ENCODE data around the gene ACACB.
"Not testable (repeated sequence)": the region's sequence is repeated elsewhere in the genome, so short reads cannot be mapped to it uniquely, and the experiment has no call there.

Gene ACACB

DNA sequence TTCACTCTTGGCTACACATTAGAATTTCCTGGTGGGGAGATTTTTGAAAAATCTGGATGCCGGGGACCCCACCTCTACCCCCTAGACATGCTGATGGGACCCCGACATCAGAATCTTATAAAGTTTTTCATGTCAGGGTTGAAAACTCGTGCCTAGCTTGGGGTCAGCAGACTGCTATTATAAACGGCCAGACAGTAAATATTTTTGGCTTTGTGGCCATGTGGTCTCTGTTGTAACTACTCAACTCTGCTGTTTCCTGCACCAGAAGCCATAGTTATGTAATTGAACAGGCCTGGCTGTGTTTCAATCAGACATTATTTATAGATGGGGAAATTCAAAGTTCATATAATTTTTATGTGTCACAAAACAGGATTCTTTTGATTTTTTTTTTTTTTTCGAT, 41.6 kb downstream of the ACACB start:
- Histone ChIP-seq H3K4me1 (ENCODE audit: insufficient read depth, low read length) (peaks cover 6% of the 10 kb centered on the region), H3K4me3 (ENCODE audit: low read length) (no peak overlapping the region)

DNA sequence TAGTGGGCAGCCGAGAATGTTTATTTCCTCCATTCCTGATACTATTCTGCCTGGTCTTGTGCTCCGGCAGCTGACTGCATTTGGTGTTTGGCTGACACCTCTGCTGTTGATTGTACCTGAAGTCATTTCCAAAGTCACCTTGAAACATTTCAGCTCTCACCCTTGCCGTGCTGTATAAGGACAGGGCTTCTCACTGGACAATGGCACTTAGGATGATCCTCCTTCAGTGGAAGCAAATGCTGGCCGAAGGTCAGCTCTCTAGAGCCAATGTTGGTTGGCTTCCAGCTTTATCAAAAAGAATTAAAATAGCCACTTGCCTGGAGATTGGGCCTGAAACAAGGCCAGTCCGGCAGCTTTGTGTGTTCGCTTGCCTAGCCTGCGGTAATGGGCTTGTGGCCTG, 44.0 kb downstream of the ACACB start:
- Histone ChIP-seq H3K27me3 (ENCODE audit: insufficient read depth, low read length) (no peaks in the 10 kb centered on the region), H3K4me3 (ENCODE audit: low read length) (no peak overlapping the region), H3K9me3 (ENCODE audit: low read length) (peaks cover 2% of the 10 kb centered on the region), H3K36me3 (ENCODE audit: insufficient read depth, low read length) (no peaks in the 10 kb centered on the region), H2AFZ (ENCODE audit: low read depth, low read length) (no peak overlapping the region), H3K4me1 (ENCODE audit: insufficient read depth, low read length) (no peaks in the 10 kb centered on the region)

More for the DNA sequence above, 41.6 kb downstream of the ACACB start:
- Histone ChIP-seq H2AFZ (ENCODE audit: low read depth, low read length) (no peak overlapping the region), H3K9me3 (ENCODE audit: low read length) (no peaks in the 10 kb centered on the region), H3K36me3 (ENCODE audit: insufficient read depth, low read length) (no peaks in the 10 kb centered on the region), H3K27me3 (ENCODE audit: insufficient read depth, low read length) (no peaks in the 10 kb centered on the region)

DNA sequence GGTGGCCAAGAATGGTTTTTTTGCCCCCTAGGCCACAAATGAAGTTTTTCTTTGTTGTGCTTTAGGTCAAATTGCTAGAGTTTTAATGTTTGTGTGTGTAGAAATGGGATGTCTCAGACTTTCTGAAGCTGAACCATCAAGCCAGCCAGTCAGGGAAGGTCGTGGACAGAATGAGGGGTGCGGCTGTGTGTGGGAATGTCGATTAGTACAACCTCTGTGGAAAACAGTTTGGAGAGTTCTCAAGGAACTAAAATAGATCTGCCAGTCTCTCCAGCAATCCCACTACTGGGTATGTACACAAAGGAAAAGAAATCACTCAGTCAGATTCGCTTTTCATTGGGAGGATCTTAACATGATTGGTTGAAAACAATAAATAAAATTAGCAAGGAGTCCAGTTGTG, 44.5 kb downstream of the ACACB start:
- H3K4me1 ChIP-seq (ENCODE audit: insufficient read depth, low read length), result no peaks in the 10 kb centered on the region
- peaks cover 2% of the 10 kb centered on the region for H3K9me3 ChIP-seq (ENCODE audit: low read length)
- H3K36me3 ChIP-seq (ENCODE audit: insufficient read depth, low read length), result no peaks in the 10 kb centered on the region
- H3K4me3 ChIP-seq (ENCODE audit: low read length), result no peak overlapping the region
- H2AFZ ChIP-seq (ENCODE audit: low read depth, low read length), result no peak overlapping the region
- no peaks in the 10 kb centered on the region for H3K27me3 ChIP-seq (ENCODE audit: insufficient read depth, low read length)

DNA sequence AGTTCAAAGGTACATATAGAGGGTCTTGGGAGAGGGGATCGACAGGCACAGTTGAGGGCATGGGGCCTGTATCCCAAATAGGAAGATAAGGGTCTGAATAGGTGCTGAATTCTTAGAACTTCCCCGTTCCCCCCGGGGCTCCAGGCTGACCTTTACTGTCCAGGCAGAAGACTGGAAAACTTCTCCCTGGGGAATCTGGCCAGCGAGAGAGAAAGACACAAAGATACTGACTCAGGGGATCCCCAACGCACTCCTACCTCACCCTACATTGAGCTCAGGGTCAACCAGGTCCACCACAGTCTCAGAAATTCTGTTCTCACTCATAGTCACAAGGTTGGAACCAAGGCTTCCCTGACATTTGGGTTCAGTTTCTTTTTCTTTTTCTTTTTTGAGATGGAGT, 46.2 kb downstream of the ACACB start:
- no peak overlapping the region for H2AFZ ChIP-seq (ENCODE audit: low read depth, low read length)
- no peaks in the 10 kb centered on the region for H3K4me1 ChIP-seq (ENCODE audit: insufficient read depth, low read length)
- H3K9me3 ChIP-seq (ENCODE audit: low read length), result peaks cover 2% of the 10 kb centered on the region
- no peaks in the 10 kb centered on the region for H3K27me3 ChIP-seq (ENCODE audit: insufficient read depth, low read length)
- H3K4me3 ChIP-seq (ENCODE audit: low read length), result no peak overlapping the region
- no peaks in the 10 kb centered on the region for H3K36me3 ChIP-seq (ENCODE audit: insufficient read depth, low read length)

- no peaks in the 10 kb centered on the region for H3K36me3 ChIP-seq (ENCODE audit: insufficient read depth, low read length)
- peaks cover 2% of the 10 kb centered on the region for H3K9me3 ChIP-seq (ENCODE audit: low read length)
- H3K4me3 ChIP-seq (ENCODE audit: low read length), result no peak overlapping the region
- no peak overlapping the region for H2AFZ ChIP-seq (ENCODE audit: low read depth, low read length)
- H3K27me3 ChIP-seq (ENCODE audit: insufficient read depth, low read length), result no peaks in the 10 kb centered on the region
- H3K4me1 ChIP-seq (ENCODE audit: insufficient read depth, low read length), result no peaks in the 10 kb centered on the region
Observed at GRCh38 chr12:109163167-109163566, 46.8 kb downstream of the ACACB start.

- Histone ChIP-seq H3K27me3 (ENCODE audit: insufficient read depth, low read length) (no peaks in the 10 kb centered on the region), H3K9me3 (ENCODE audit: low read length) (peaks cover 2% of the 10 kb centered on the region), H3K4me1 (ENCODE audit: insufficient read depth, low read length) (no peaks in the 10 kb centered on the region), H3K36me3 (ENCODE audit: insufficient read depth, low read length) (no peaks in the 10 kb centered on the region), H2AFZ (ENCODE audit: low read depth, low read length) (no peak overlapping the region), H3K4me3 (ENCODE audit: low read length) (no peak overlapping the region)
Observed at GRCh38 chr12:109165599-109165998, 49.2 kb downstream of the ACACB start.

GRCh38 chr12:109166371-109166770, 50.0 kb downstream of the ACACB start:
- H3K4me3 ChIP-seq (ENCODE audit: low read length), result no peak overlapping the region
- H3K9me3 ChIP-seq (ENCODE audit: low read length), result peaks cover 2% of the 10 kb centered on the region
- H3K4me1 ChIP-seq (ENCODE audit: insufficient read depth, low read length), result no peaks in the 10 kb centered on the region
- no peaks in the 10 kb centered on the region for H3K27me3 ChIP-seq (ENCODE audit: insufficient read depth, low read length)
- H2AFZ ChIP-seq (ENCODE audit: low read depth, low read length), result no peak overlapping the region
- H3K36me3 ChIP-seq (ENCODE audit: insufficient read depth, low read length), result no peaks in the 10 kb centered on the region

- peaks cover 2% of the 10 kb centered on the region for H3K9me3 ChIP-seq (ENCODE audit: low read length)
- no peaks in the 10 kb centered on the region for H3K4me1 ChIP-seq (ENCODE audit: insufficient read depth, low read length)
- no peaks in the 10 kb centered on the region for H3K36me3 ChIP-seq (ENCODE audit: insufficient read depth, low read length)
- H3K4me3 ChIP-seq (ENCODE audit: low read length), result no peak overlapping the region
- no peak overlapping the region for H2AFZ ChIP-seq (ENCODE audit: low read depth, low read length)
- H3K27me3 ChIP-seq (ENCODE audit: insufficient read depth, low read length), result no peaks in the 10 kb centered on the region
Observed at GRCh38 chr12:109167781-109168180, 51.4 kb downstream of the ACACB start.

- no peak overlapping the region for H2AFZ ChIP-seq (ENCODE audit: low read depth, low read length)
- H3K27me3 ChIP-seq (ENCODE audit: insufficient read depth, low read length), result no peaks in the 10 kb centered on the region
- H3K36me3 ChIP-seq (ENCODE audit: insufficient read depth, low read length), result peaks cover 2% of the 10 kb centered on the region
- H3K4me1 ChIP-seq (ENCODE audit: insufficient read depth, low read length), result no peaks in the 10 kb centered on the region
- peaks cover 6% of the 10 kb centered on the region for H3K9me3 ChIP-seq (ENCODE audit: low read length)
- no peak overlapping the region for H3K4me3 ChIP-seq (ENCODE audit: low read length)
Observed at GRCh38 chr12:109169262-109169661, 52.9 kb downstream of the ACACB start.

DNA sequence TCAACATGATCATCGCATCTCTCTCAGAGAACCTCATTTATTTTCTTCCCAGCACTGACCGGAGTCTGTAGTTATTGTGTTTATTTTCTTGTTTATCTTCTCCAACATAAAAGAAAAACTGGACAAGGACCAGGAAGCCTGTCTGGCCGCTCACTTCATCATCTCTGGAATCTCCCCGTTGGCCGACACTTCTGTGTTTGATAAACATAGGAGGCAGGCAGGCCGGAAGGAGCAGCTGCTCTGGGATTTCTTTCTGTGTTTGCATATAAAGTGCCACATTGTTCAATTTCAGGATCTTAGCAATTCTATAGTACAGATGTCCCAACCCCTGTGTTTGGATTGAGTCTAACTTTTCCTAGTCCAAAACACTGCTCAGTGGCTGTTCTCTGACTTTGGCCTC, 53.3 kb downstream of the ACACB start:
- Histone ChIP-seq H3K36me3 (ENCODE audit: insufficient read depth, low read length) (peaks cover 2% of the 10 kb centered on the region), H2AFZ (ENCODE audit: low read depth, low read length) (no peak overlapping the region), H3K4me3 (ENCODE audit: low read length) (no peak overlapping the region), H3K27me3 (ENCODE audit: insufficient read depth, low read length) (no peaks in the 10 kb centered on the region), H3K4me1 (ENCODE audit: insufficient read depth, low read length) (no peaks in the 10 kb centered on the region), H3K9me3 (ENCODE audit: low read length) (peaks cover 4% of the 10 kb centered on the region)

DNA sequence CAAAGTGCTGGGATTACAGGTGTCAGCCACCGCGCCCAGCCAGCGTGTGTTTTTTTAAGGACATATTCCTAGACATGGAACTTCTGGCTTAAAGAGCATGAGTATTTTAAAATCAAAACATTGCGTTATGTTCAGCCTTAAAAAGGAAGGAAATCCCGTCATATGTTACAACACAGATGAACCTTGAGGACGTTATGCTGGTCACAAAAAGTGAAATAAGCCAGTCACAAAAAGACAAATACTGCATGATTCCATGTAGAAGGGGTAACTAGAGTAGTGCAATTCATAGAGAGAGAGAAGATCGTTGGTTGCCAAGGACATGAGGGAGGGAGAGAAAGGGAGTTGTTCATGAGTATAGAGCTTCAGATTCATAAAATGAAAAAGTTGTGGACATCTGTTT, 53.9 kb downstream of the ACACB start:
- H3K4me3 ChIP-seq (ENCODE audit: low read length), result no peak overlapping the region
- no peaks in the 10 kb centered on the region for H3K4me1 ChIP-seq (ENCODE audit: insufficient read depth, low read length)
- H3K36me3 ChIP-seq (ENCODE audit: insufficient read depth, low read length), result peaks cover 2% of the 10 kb centered on the region
- H3K9me3 ChIP-seq (ENCODE audit: low read length), result peaks cover 4% of the 10 kb centered on the region
- no peak overlapping the region for H2AFZ ChIP-seq (ENCODE audit: low read depth, low read length)
- no peaks in the 10 kb centered on the region for H3K27me3 ChIP-seq (ENCODE audit: insufficient read depth, low read length)

DNA sequence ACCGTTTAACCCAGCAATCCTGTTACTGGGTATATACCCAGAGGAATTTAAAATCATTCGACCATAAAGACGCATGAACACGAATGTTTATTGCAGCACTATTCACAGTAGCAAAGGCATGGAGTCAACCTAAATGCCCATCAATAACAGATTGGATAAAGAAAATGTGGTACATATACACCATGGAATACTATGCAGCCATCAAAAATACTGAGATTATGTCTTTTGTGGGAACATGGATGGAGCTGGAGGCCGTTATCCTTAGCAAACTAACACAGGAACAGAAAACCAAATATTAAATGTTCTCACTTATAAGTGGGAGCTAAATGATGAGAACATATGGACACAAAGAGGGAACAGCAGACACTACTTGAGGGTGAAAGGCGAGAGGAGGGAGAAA, 56.4 kb downstream of the ACACB start:
- not testable (repeated sequence) for H3K4me1 ChIP-seq (ENCODE audit: insufficient read depth, low read length); H3K36me3 ChIP-seq (ENCODE audit: insufficient read depth, low read length); H3K9me3 ChIP-seq (ENCODE audit: low read length); H3K27me3 ChIP-seq (ENCODE audit: insufficient read depth, low read length); H2AFZ ChIP-seq (ENCODE audit: low read depth, low read length); H3K4me3 ChIP-seq (ENCODE audit: low read length)

DNA sequence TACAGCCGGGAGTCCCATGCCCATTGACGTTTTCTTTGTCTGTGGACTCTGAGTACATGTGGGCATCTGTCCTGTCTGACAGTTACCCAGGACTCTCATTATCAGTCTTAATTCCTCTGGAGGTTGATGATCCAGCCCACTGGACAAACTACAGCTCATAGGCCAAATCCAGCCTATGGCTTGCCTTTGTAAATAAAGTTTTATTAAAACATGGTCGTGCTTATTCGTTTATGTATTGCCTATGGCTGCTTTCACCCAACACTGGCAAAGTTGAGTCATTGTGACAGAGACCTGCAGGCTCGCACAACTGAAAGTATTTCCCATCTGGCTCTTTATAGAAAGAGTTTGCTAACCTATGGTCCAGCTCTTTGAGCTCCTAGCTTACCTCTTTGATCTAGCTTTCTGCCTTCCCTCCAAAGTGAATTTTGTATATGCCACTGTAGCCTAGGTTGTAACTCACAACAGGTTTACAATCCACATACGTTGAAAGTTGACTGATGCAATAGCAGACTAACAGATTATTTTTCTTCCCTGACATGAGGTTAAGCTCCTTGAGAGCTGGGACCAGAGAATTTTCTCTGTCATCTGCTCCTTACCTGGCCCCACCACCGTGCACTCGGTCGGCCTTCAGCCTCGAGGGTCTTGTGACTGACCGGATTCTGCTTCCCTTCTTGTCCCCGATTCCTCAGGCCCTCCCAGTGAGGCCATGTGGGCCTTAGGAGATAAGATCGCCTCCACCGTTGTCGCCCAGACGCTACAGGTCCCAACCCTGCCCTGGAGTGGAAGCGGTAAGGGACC, 57.3 kb downstream of the ACACB start:
- Histone ChIP-seq H2AFZ (ENCODE audit: low read depth, low read length) (no peak overlapping the region), H3K4me3 (ENCODE audit: low read length) (no peak overlapping the region), H3K36me3 (ENCODE audit: insufficient read depth, low read length) (peaks cover 2% of the 10 kb centered on the region), H3K9me3 (ENCODE audit: low read length) (peaks cover 5% of the 10 kb centered on the region), H3K27me3 (ENCODE audit: insufficient read depth, low read length) (no peaks in the 10 kb centered on the region), H3K4me1 (ENCODE audit: insufficient read depth, low read length) (no peaks in the 10 kb centered on the region)

DNA sequence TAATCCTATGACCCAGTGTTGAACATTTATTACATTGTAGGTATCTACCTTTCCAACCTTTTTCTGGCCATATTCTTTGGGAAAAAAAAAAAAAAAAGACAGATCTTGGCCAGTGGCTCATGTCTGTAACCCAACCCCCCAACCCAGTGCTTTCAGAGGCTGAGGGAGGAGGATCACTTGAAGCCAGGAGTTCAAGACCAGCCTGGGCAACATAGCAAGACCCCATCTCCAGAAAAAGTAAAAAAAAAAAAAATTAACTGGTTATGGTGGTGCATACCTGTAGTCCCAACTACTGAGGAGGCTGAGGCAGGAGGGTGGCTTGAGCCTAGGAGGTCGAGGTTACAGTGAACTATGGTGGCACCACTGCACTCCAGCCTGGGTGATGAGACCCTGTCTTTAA, 58.1 kb downstream of the ACACB start:
- H3K4me1 ChIP-seq (ENCODE audit: insufficient read depth, low read length), result no peaks in the 10 kb centered on the region
- H3K36me3 ChIP-seq (ENCODE audit: insufficient read depth, low read length), result peaks cover 2% of the 10 kb centered on the region
- no peak overlapping the region for H3K4me3 ChIP-seq (ENCODE audit: low read length)
- no peak overlapping the region for H2AFZ ChIP-seq (ENCODE audit: low read depth, low read length)
- no peaks in the 10 kb centered on the region for H3K27me3 ChIP-seq (ENCODE audit: insufficient read depth, low read length)
- H3K9me3 ChIP-seq (ENCODE audit: low read length), result peaks cover 10% of the 10 kb centered on the region
